Astrocyte (in vitro differentiated cells and primary cell): ENCODE measurements around the gene HENMT1. TPM values are rescaled to one million over a fixed set of nuclear protein-coding genes. Genes with fewer than 3 reads are reported as not detected.

Experiments used
- DNase-seq: peaks from one replicate; pipeline ENCODE4 v3.0.0-alpha.2; 2010; ENCODE audit warnings: low read depth
- FAIRE-seq: peaks from 2 replicates; lab custom pipeline; 2011; peaks lifted over from hg19 to GRCh38; lab: Jason Lieb, UNC
- H2AFZ ChIP-seq: 2 replicates; pipeline ENCODE4 v1.6.0; 2012; ENCODE audit warnings: low read depth, low read length, inconsistent platforms
- H3K27ac ChIP-seq: 2 replicates; pipeline ENCODE4 v1.5.1; 2011; ENCODE audit warnings: low read depth, low read length, inconsistent platforms
- H3K27me3 ChIP-seq: 2 replicates; pipeline ENCODE4 v1.6.0; 2011; ENCODE audit warnings: low read length, inconsistent platforms; ENCODE audit not compliant: insufficient read depth
- H3K36me3 ChIP-seq: 2 replicates; pipeline ENCODE4 v1.5.1; 2011; ENCODE audit warnings: low read length, inconsistent platforms; ENCODE audit not compliant: insufficient read depth
- H3K4me1 ChIP-seq: 2 replicates; pipeline ENCODE4 v1.5.1; 2011; ENCODE audit warnings: low read length, inconsistent platforms; ENCODE audit not compliant: insufficient read depth
- H3K4me2 ChIP-seq: 2 replicates; pipeline ENCODE4 v1.6.0; 2012; ENCODE audit warnings: low read length, inconsistent platforms
- H3K4me3 ChIP-seq: 2 replicates; pipeline ENCODE4 v1.5.1; 2011; ENCODE audit warnings: low read depth, mild to moderate bottlenecking, low read length, inconsistent platforms; ENCODE audit not compliant: insufficient read depth
- H3K79me2 ChIP-seq: 2 replicates; pipeline ENCODE4 v1.6.0; 2012; ENCODE audit warnings: mild to moderate bottlenecking, low read length, inconsistent platforms; ENCODE audit not compliant: insufficient read depth
- H3K9ac ChIP-seq: 2 replicates; pipeline ENCODE4 v1.6.0; 2012; ENCODE audit warnings: mild to moderate bottlenecking, low read length, inconsistent platforms
- H3K9me3 ChIP-seq: 2 replicates; pipeline ENCODE4 v1.5.1; 2012; ENCODE audit warnings: low read depth, mild to moderate bottlenecking, low read length, inconsistent platforms; ENCODE audit not compliant: insufficient read depth
- H4K20me1 ChIP-seq: 2 replicates; pipeline ENCODE4 v1.6.0; 2012; ENCODE audit warnings: low read length, inconsistent platforms; ENCODE audit not compliant: insufficient read depth
- H3K27ac Mint-ChIP-seq: one replicate; pipeline ENCODE4 v1.8.0; 2021; ENCODE audit warnings: mild to moderate bottlenecking, mixed read lengths; ENCODE audit not compliant: unreplicated experiment
- H3K27me3 Mint-ChIP-seq: one replicate; pipeline ENCODE4 v1.8.0; 2021; ENCODE audit warnings: low read depth, mixed read lengths; ENCODE audit not compliant: unreplicated experiment
- H3K36me3 Mint-ChIP-seq: one replicate; pipeline ENCODE4 v1.8.0; 2021; ENCODE audit warnings: low read depth, mixed read lengths; ENCODE audit not compliant: unreplicated experiment
- H3K4me1 Mint-ChIP-seq: one replicate; pipeline ENCODE4 v1.8.0; 2021; ENCODE audit warnings: low read depth, mixed read lengths; ENCODE audit not compliant: unreplicated experiment
- H3K4me3 Mint-ChIP-seq: one replicate; pipeline ENCODE4 v1.8.0; 2021; ENCODE audit warnings: mild to moderate bottlenecking, moderate library complexity, mixed read lengths; ENCODE audit not compliant: unreplicated experiment
- H3K9me3 Mint-ChIP-seq: one replicate; pipeline ENCODE4 v1.8.0; 2021; ENCODE audit warnings: mild to moderate bottlenecking, mixed read lengths; ENCODE audit not compliant: unreplicated experiment
- EZH2 ChIP-seq: IDR thresholded peaks from 2 replicates; pipeline ENCODE4 v1.6.1; 2012; ENCODE audit warnings: mild to moderate bottlenecking, low read length, inconsistent platforms; ENCODE audit not compliant: insufficient read depth
- total RNA-seq: library from RNA; stranded (reverse); gene quantifications from 2 replicates; pipeline ENCODE4 v1.2.1, GENCODE V29; 2021
- TF ChIP-seq, protein P1 (sequence below): IDR thresholded peaks from 2 replicates; pipeline ENCODE4 v1.5.1; 2011; ENCODE audit warnings: low read depth, mild to moderate bottlenecking, inconsistent platforms, low read length, moderate library complexity; ENCODE audit not compliant: insufficient read depth

HENMT1 gene
- total RNA-seq, 1 donor from 2014 or later, result 2.2 TPM

DNA sequence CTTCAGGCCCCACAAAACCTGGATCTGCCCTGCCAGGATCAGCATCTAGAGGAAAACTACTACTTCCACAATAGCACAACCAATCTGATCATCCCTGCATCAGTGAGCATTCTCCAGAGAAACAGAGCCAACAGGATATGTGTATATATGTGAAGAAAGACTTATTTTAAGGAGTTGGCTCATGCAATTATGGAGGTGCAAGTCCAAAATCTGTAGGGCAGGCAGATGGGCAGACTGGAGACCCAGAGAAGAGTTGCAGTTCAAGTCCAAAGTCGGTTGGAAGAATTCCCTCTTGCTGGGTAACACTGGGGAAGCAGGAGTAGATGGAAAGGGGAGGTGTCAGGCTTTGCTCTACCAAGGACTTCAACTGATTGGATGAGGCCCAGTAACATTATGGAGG lies 4.9 kb upstream of the HENMT1 start:
- H4K20me1 ChIP-seq, result no peaks in the 10 kb centered on the region
- no peaks in the 10 kb centered on the region for H3K9me3 ChIP-seq
- no peaks in the 10 kb centered on the region for H3K36me3 ChIP-seq
- Mint-ChIP-seq H3K36me3 (no peaks in the 10 kb centered on the region), H3K4me3 (no peak overlapping the region), H3K4me1 (peaks cover 2% of the 10 kb centered on the region), H3K9me3 (no peaks in the 10 kb centered on the region), H3K27me3 (no peaks in the 10 kb centered on the region), H3K27ac (no peak overlapping the region)
- DNase-seq (no peak), FAIRE-seq (no peak)
- no peak overlapping the region for H2AFZ ChIP-seq
- no peak overlapping the region for H3K4me3 ChIP-seq
- TF ChIP-seq, protein P1, sequence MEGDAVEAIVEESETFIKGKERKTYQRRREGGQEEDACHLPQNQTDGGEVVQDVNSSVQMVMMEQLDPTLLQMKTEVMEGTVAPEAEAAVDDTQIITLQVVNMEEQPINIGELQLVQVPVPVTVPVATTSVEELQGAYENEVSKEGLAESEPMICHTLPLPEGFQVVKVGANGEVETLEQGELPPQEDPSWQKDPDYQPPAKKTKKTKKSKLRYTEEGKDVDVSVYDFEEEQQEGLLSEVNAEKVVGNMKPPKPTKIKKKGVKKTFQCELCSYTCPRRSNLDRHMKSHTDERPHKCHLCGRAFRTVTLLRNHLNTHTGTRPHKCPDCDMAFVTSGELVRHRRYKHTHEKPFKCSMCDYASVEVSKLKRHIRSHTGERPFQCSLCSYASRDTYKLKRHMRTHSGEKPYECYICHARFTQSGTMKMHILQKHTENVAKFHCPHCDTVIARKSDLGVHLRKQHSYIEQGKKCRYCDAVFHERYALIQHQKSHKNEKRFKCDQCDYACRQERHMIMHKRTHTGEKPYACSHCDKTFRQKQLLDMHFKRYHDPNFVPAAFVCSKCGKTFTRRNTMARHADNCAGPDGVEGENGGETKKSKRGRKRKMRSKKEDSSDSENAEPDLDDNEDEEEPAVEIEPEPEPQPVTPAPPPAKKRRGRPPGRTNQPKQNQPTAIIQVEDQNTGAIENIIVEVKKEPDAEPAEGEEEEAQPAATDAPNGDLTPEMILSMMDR, result no peak
- no peak for TF ChIP-seq EZH2
- H3K79me2 ChIP-seq, result no peaks in the 10 kb centered on the region
- no peak overlapping the region for H3K4me2 ChIP-seq
- H3K4me1 ChIP-seq, result peaks cover 4% of the 10 kb centered on the region
- H3K27ac ChIP-seq, result no peak overlapping the region
- H3K27me3 ChIP-seq, result no peaks in the 10 kb centered on the region
- no peak overlapping the region for H3K9ac ChIP-seq

DNA sequence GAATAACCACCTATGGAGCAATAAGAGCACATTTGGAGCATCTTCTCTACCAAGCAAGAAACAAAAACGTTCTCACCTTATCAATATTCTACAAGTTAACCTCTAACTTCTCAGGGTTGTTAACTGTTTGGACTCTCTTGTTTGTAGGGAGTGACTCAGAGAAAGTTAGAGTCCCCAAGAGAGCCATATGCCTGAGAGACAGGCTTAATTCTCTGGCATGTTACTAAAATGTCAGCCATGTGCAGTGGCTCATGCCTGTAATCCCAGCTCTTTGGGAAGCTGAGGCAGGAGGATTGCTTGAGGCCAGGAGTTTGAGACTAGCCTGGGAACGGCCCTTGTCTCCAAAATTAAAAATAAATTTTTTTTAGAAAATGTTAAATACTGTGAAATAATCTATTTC lies 4.2 kb upstream of the HENMT1 start:
- H3K79me2 ChIP-seq, result no peaks in the 10 kb centered on the region
- no peak overlapping the region for H3K4me3 ChIP-seq
- Mint-ChIP-seq H3K9me3 (no peaks in the 10 kb centered on the region), H3K36me3 (no peaks in the 10 kb centered on the region), H3K27ac (no peak overlapping the region), H3K4me3 (no peak overlapping the region), H3K4me1 (peaks cover 1% of the 10 kb centered on the region), H3K27me3 (no peaks in the 10 kb centered on the region)
- no peaks in the 10 kb centered on the region for H3K9me3 ChIP-seq
- no peak overlapping the region for H3K9ac ChIP-seq
- H3K36me3 ChIP-seq, result no peaks in the 10 kb centered on the region
- no peak overlapping the region for H3K27ac ChIP-seq
- H3K4me1 ChIP-seq, result peaks cover 4% of the 10 kb centered on the region
- H4K20me1 ChIP-seq, result no peaks in the 10 kb centered on the region
- H2AFZ ChIP-seq, result no peak overlapping the region
- H3K4me2 ChIP-seq, result no peak overlapping the region
- TF ChIP-seq EZH2, result no peak
- TF ChIP-seq, protein P1, result no peak
- no peak for DNase-seq
- no peaks in the 10 kb centered on the region for H3K27me3 ChIP-seq
- FAIRE-seq, result no peak

DNA sequence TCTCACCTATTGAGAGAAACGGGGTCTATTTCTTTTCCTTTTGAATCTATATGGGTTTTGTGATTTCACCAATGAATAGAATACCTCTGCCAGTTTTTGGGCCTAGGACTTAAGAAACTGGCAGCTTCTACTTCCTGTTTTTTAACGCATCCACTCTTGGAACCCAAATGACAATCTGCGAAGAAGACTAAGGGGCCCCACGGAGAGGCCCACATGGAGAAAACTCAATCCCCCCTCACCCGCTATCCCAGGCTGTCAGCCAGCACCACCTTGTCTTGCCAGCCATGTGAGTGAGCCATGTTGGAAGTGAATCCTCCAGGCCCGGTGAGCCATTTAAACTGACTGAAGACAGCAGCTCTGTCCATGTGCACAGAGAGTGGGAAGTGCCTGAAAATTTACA lies 3.6 kb upstream of the HENMT1 start:
- no peak overlapping the region for H3K9ac ChIP-seq
- H3K79me2 ChIP-seq, result no peaks in the 10 kb centered on the region
- H3K36me3 ChIP-seq, result no peaks in the 10 kb centered on the region
- H4K20me1 ChIP-seq, result no peaks in the 10 kb centered on the region
- H3K27me3 ChIP-seq, result no peaks in the 10 kb centered on the region
- Mint-ChIP-seq H3K9me3 (no peaks in the 10 kb centered on the region), H3K27ac (no peak overlapping the region), H3K4me1 (no peaks in the 10 kb centered on the region), H3K27me3 (no peaks in the 10 kb centered on the region), H3K4me3 (no peak overlapping the region), H3K36me3 (no peaks in the 10 kb centered on the region)
- FAIRE-seq (no peak), DNase-seq (no peak)
- H3K4me3 ChIP-seq, result no peak overlapping the region
- TF ChIP-seq EZH2, result no peak
- TF ChIP-seq, protein P1, result no peak
- H3K27ac ChIP-seq, result no peak overlapping the region
- no peak overlapping the region for H3K4me2 ChIP-seq
- H2AFZ ChIP-seq, result no peak overlapping the region
- H3K4me1 ChIP-seq, result peaks cover 4% of the 10 kb centered on the region
- no peaks in the 10 kb centered on the region for H3K9me3 ChIP-seq
